A673 (cell line): Measurements from ENCODE around the gene C9orf85.

Experiments used
- CTCF ChIP-seq: fragments of 300-800, 200-600 bp; sonication (generic); conservative IDR thresholded peaks from 2 replicates; pipeline ENCODE4 v1.5.1; 2017; ENCODE audit warnings: low read depth, mild to moderate bottlenecking, antibody characterized with exemption, low read length, moderate library complexity, mixed read lengths
- EZH2 ChIP-seq: fragments of 200-600 bp; sonication (generic); IDR thresholded peaks from 2 replicates; pipeline ENCODE4 v1.6.1; 2017; ENCODE audit warnings: borderline replicate concordance, low read depth, mild to moderate bottlenecking, mixed read lengths, antibody characterized with exemption, low read length; ENCODE audit not compliant: poor library complexity, severe bottlenecking

DNA sequence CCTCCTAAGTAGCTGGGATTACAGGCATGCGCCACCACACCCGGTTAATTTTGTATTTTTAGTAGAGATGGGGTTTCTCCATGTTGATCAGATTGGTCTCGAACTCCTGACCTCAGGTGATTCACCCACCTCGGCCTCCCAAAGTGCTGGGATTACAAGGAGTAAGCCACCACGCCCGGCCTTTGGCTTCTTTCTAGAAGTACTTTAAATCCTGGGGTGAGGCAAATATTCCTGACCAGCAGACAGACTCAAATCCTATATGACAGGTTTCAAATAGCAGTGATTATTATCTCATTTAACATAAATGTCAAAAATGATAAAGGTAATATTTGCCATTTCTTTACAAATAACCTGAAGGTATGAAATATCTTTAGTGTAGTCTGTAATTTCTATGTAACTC, 36.1 kb upstream of the C9orf85 start:
- TF ChIP-seq CTCF (no peak), EZH2 (no peak)
